NT2/D1 (cell line): ENCODE data around the gene TST.

Source experiments
- YY1 ChIP-seq: IDR thresholded peaks from 2 replicates; pipeline ENCODE4 v1.6.1; 2011; ENCODE audit not compliant: insufficient read length, insufficient read depth
- ZNF274 ChIP-seq: IDR thresholded peaks from 2 replicates; pipeline ENCODE4 v1.6.1; 2011; ENCODE audit warnings: mild to moderate bottlenecking, low read depth, low read length

- TF ChIP-seq YY1 = no peak
- no peak for TF ChIP-seq ZNF274
These were observed 48.2 kb upstream of the TST start for GRCh38 chr22:37067428-37067827.
